ENCODE measurements around the gene UXS1. TPM values are rescaled to one million over a fixed set of nuclear protein-coding genes. Genes with fewer than 3 reads are reported as not detected.

Gene UXS1
- total and polyA plus RNA-seq, 8 donors: 4.3 to 23.6 (median 10.4) TPM

- intact Hi-C loops (cut with DNase I): no loop called here
- WGBS, 2 donors: 86 to 91% methylated on average over 7 of the region's 7 CpGs
- no peak overlapping the region for H3K27ac ChIP-seq
Measured at GRCh38 chr2:106174056-106174455, 20.0 kb downstream of the UXS1 start.

DNA sequence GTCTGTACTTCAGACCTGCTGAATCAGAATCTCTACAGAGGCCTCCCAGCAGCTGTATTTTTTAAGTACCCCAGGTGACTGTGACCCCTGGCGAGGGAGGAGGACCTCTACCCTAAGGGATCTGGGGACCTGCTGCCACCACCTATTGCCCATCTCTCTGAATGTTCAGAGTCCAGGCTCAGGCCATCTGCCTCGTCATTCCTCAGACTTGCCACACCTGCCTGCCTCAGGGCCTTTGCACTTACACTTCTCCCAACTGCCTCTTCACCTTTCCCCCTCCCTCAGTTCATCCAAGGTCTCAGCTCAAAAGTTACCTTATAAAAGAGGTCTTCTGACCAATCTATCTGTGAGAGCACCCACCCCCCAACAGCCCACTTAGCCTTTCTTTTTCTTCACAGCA is 21.5 kb downstream of the UXS1 start:
- no peaks in the 10 kb centered on the region for H3K4me1 ChIP-seq
- DNase-seq: no peak
- H3K27me3 ChIP-seq: no peaks in the 10 kb centered on the region
- H3K27ac ChIP-seq: no peak overlapping the region
- no peak for FAIRE-seq
- H3K4me3 ChIP-seq: no peak overlapping the region
- intact Hi-C loops (cut with DNase I): no loop called here
- no peaks in the 10 kb centered on the region for H3K36me3 ChIP-seq
- 94 to 97% methylated on average over 2 of the region's 2 CpGs for WGBS, 2 donors
- H3K9me3 ChIP-seq: no peaks in the 10 kb centered on the region
- TF ChIP-seq, protein P1, sequence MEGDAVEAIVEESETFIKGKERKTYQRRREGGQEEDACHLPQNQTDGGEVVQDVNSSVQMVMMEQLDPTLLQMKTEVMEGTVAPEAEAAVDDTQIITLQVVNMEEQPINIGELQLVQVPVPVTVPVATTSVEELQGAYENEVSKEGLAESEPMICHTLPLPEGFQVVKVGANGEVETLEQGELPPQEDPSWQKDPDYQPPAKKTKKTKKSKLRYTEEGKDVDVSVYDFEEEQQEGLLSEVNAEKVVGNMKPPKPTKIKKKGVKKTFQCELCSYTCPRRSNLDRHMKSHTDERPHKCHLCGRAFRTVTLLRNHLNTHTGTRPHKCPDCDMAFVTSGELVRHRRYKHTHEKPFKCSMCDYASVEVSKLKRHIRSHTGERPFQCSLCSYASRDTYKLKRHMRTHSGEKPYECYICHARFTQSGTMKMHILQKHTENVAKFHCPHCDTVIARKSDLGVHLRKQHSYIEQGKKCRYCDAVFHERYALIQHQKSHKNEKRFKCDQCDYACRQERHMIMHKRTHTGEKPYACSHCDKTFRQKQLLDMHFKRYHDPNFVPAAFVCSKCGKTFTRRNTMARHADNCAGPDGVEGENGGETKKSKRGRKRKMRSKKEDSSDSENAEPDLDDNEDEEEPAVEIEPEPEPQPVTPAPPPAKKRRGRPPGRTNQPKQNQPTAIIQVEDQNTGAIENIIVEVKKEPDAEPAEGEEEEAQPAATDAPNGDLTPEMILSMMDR (IDR thresholded peaks at IDR 0.05): no peak
- ATAC-seq: no peak

More at GRCh38 chr2:106174056-106174455, 20.0 kb downstream of the UXS1 start:
- FAIRE-seq: no peak
- no peak overlapping the region for H3K4me3 ChIP-seq
- H3K9me3 ChIP-seq: no peaks in the 10 kb centered on the region
- TF ChIP-seq, protein P1 (IDR thresholded peaks at IDR 0.05): no peak
- no peak for DNase-seq
- H3K27me3 ChIP-seq: no peaks in the 10 kb centered on the region
- no peaks in the 10 kb centered on the region for H3K4me1 ChIP-seq
- ATAC-seq: no peak
- H3K36me3 ChIP-seq: no peaks in the 10 kb centered on the region

DNA sequence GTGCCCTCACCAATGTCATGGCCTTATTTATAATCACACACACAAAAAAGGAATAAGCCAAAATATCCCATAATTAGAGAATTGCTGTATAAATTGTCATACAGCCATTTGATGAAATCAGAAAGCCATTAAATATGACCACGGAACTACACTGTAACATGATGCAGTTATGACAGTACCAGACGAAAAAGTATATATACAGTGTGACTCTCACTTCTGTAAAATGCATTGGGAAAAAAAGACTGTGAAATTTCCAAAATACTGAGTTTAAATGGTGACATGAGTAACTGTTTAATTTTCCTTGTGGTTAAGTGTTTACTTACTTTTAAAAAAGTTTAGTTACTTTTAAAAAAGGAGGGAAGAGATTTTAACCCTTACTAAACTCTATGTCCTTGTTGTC is 25.4 kb downstream of the UXS1 start:
- H3K4me1 ChIP-seq: no peaks in the 10 kb centered on the region
- DNase-seq (no peak), FAIRE-seq (no peak), ATAC-seq (no peak)
- WGBS, 2 donors: 75 to 83% methylated on average over 2 of the region's 2 CpGs
- H3K27ac ChIP-seq: no peak overlapping the region
- H3K9me3 ChIP-seq: no peaks in the 10 kb centered on the region
- no peak overlapping the region for H3K4me3 ChIP-seq
- TF ChIP-seq, protein P1 (IDR thresholded peaks at IDR 0.05): no peak
- H3K27me3 ChIP-seq: no peaks in the 10 kb centered on the region
- intact Hi-C loops (cut with DNase I): no loop called here
- H3K36me3 ChIP-seq: no peaks in the 10 kb centered on the region

DNA sequence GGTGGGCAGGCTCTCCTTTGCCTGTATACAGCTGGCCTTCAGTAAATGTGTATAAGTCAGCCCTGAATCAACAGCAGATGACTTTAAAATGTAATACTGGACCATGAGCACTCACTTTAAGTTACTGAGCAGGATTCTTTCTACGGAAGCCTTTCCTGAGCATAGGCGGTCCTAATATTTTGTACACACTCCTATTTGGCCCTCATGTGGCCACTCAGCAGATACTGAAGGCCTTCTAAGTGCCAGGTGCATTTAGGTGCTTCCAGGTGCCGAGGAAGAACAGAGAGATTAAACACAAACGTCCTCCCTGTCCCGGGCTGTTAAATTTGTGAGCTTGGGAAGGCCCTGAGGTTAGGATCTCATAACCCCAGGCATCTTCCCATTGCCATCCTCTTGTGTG is 27.0 kb downstream of the UXS1 start:
- FAIRE-seq (no peak), ATAC-seq (no peak), DNase-seq (no peak)
- Histone ChIP-seq H3K4me3 (no peak overlapping the region), H3K27ac (no peak overlapping the region), H3K27me3 (no peaks in the 10 kb centered on the region), H3K36me3 (no peaks in the 10 kb centered on the region), H3K9me3 (no peaks in the 10 kb centered on the region), H3K4me1 (peaks cover 0 to 8% (median 6%) of the 10 kb centered on the region in 3 donors)
- intact Hi-C loops (cut with DNase I): no loop called here
- TF ChIP-seq, protein P1 (IDR thresholded peaks at IDR 0.05): no peak
- WGBS, 2 donors: 77 to 86% methylated on average over 5 of the region's 5 CpGs

- DNase-seq (no peak), FAIRE-seq (no peak), ATAC-seq (no peak)
- Histone ChIP-seq H3K27ac (no peak overlapping the region), H3K36me3 (no peaks in the 10 kb centered on the region), H3K4me1 (peaks cover 0 to 16% (median 6%) of the 10 kb centered on the region in 3 donors), H3K27me3 (no peaks in the 10 kb centered on the region), H3K4me3 (no peak overlapping the region), H3K9me3 (no peaks in the 10 kb centered on the region)
- WGBS, 2 donors: 75 to 77% methylated on average over 6 of the region's 6 CpGs
- TF ChIP-seq, protein P1 (IDR thresholded peaks at IDR 0.05): no peak
- intact Hi-C loops (cut with DNase I): no loop called here
Measured at GRCh38 chr2:106165561-106165960, 28.5 kb downstream of the UXS1 start.

Measured in pancreas (tissue), 10 donors.